A673 (cell line): ENCODE results near the gene TMUB2. TPM values are rescaled to one million over a fixed set of nuclear protein-coding genes. Genes with fewer than 3 reads are reported as not detected.
"Not testable (repeated sequence)": the region's sequence is repeated elsewhere in the genome, so short reads cannot be mapped to it uniquely, and the experiment has no call there.

Source experiments
- Bru-seq: library from RNA; stranded (reverse); fragments of 400-500 nt; gene quantifications from one replicate; lab custom pipeline; 2021; lab: Mats Ljungman, UMichigan
- BruChase-seq, 2 experiments: library from RNA; stranded (reverse); fragments of 400-500 nt; gene quantifications; one replicate each; lab custom pipeline; 2021; lab: Mats Ljungman, UMichigan
- BruUV-seq: library from RNA; stranded (reverse); fragments of 400-500 nt; replicated peaks from 2 replicates; lab custom pipeline; 2021; lab: Mats Ljungman, UMichigan
- CTCF ChIA-PET: fragments of 300-600 bp; sonication (Branson Sonifier 250); formaldehyde crosslinking; loops from one replicate; lab custom pipeline; 2022; ENCODE audit warnings: antibody characterized with exemption; lab: Charles Lee
- POLR2A ChIA-PET: fragments of 300-600 bp; sonication (Branson Sonifier 250); formaldehyde crosslinking; loops from one replicate; lab custom pipeline; 2022; ENCODE audit warnings: antibody characterized with exemption; ENCODE audit not compliant: low non-redundant PET; lab: Charles Lee
- DNase-seq: peaks from one replicate; pipeline ENCODE4 v3.0.0-alpha.2; 2015; ENCODE audit warnings: low spot score
- H3K27ac ChIP-seq: fragments of 200-600 bp; sonication (generic); 2 replicates; pipeline ENCODE4 v1.5.1; 2016; ENCODE audit warnings: mixed run types, low read depth, mild to moderate bottlenecking, mixed read lengths, antibody characterized with exemption, low read length; ENCODE audit not compliant: poor library complexity, severe bottlenecking
- H3K27me3 ChIP-seq: fragments of 200-600 bp; sonication (generic); replicated peaks from 2 replicates; pipeline ENCODE4 v1.6.1; 2017; ENCODE audit warnings: mixed run types, low read depth, mild to moderate bottlenecking, mixed read lengths, antibody characterized with exemption, low read length; ENCODE audit not compliant: insufficient read depth, poor library complexity
- H3K36me3 ChIP-seq: fragments of 200-600 bp; sonication (generic); 2 replicates; pipeline ENCODE4 v1.6.1; 2016; ENCODE audit warnings: mixed run types, mild to moderate bottlenecking, mixed read lengths, antibody characterized with exemption, low read length; ENCODE audit not compliant: insufficient read depth, poor library complexity, severe bottlenecking
- H3K4me1 ChIP-seq: fragments of 200-600 bp; sonication (generic); 2 replicates; pipeline ENCODE4 v1.6.1; 2017; ENCODE audit warnings: mixed run types, mild to moderate bottlenecking, mixed read lengths, antibody characterized with exemption, low read length; ENCODE audit not compliant: insufficient read depth, poor library complexity, severe bottlenecking
- H3K4me3 ChIP-seq: fragments of 200-600 bp; sonication (generic); 2 replicates; pipeline ENCODE4 v1.5.1; 2016; ENCODE audit warnings: low read depth, mixed run types, mild to moderate bottlenecking, mixed read lengths, low read length; ENCODE audit not compliant: poor library complexity, severe bottlenecking
- H3K9me3 ChIP-seq: fragments of 200-600 bp; sonication (generic); 2 replicates; pipeline ENCODE4 v1.6.1; 2016; ENCODE audit warnings: mixed run types, low read depth, mild to moderate bottlenecking, mixed read lengths, antibody characterized with exemption, low read length; ENCODE audit not compliant: poor library complexity, severe bottlenecking
- EZH2 ChIP-seq: fragments of 200-600 bp; sonication (generic); IDR thresholded peaks from 2 replicates; pipeline ENCODE4 v1.6.1; 2017; ENCODE audit warnings: borderline replicate concordance, low read depth, mild to moderate bottlenecking, mixed read lengths, antibody characterized with exemption, low read length; ENCODE audit not compliant: poor library complexity, severe bottlenecking
- intact Hi-C: fragments of 100-400 bp; cut with micrococcal nuclease; formaldehyde crosslinking; loops from one replicate; pipeline ENCODE4 v1.10.0; 2022; ENCODE audit not compliant: unreplicated experiment
- long read RNA-seq: library from polyadenylated mRNA; stranded (forward); transcript quantifications from one replicate; pipeline ENCODE4 v2.0.0, GENCODE V29; 2022
- total RNA-seq: library from RNA; stranded (reverse); gene quantifications from 2 replicates; pipeline ENCODE4 v1.2.3, GENCODE V29; 2021
- TF ChIP-seq, protein P1 (sequence below): fragments of 300-800, 200-600 bp; sonication (generic); conservative IDR thresholded peaks from 2 replicates; pipeline ENCODE4 v1.5.1; 2017; ENCODE audit warnings: low read depth, mild to moderate bottlenecking, antibody characterized with exemption, low read length, moderate library complexity, mixed read lengths

Gene TMUB2
- total RNA-seq: 13.0 and 13.3 TPM in 2 replicates
- percentile 57 among the genes with signal in this experiment for Bru-seq, nascent RNA
- BruChase-seq, experiment 1, labeled RNA remaining after a 2-hour chase: percentile 67 among the genes with signal in this experiment
- BruChase-seq, experiment 2, labeled RNA remaining after a 6-hour chase: percentile 68 among the genes with signal in this experiment
- long read RNA-seq, partial matches to known transcripts: 5 of 31 reads
- long read RNA-seq, other reads (novel, unspliced or antisense): 16 of 31 reads

DNA sequence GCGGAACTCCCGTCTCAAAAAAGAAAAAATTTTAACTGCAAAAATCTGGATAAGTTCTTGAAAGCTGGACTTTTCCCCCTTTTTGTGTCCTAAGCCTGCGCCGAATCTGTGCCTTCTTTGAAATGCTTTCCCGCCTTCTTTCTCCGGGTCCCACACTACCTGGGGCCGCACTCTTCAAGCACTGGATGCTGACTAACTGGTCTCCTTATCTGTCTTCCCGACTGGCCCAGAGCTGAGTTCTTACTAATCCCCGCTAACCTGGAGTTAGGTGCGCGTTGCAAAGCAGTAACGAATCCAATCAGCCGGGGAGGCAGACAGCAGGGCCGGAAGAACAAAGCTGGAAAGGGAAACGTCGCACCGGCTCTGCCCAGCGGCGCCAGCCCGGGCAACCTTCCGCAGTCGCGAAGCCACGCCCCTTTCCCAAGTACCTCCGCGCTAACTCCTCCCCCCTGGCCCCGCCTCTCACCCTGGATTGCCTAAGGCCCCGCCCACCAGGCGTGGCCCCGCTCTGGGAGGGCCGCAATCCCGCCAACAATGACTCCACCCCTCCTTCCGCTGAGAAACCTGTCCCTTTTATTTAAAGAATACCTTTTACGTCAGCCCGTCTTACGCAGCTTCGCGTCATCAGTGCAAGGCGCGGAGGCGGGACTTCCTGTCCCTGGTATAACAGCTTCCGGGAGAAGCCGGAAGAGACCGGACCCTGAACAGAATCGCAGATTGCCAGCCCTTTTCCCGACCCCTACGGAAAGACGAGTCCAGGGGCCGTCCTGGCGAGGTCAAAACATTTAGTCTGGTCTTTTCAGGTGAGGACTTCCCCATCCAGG lies at the start of gene TMUB2:
TSS of gene TMUB2 (plus strand) at position 666 of the 824 bp plus-strand sequence. CDS start 737 bp downstream, outside the sequence.
- peak within 1 kb of the TSS; percentile 91 for H3K27ac ChIP-seq
- no peaks in the 10 kb centered on the region for H3K27me3 ChIP-seq
- ChIA-PET POLR2A (interaction anchor here (0.6 to 0.7 kb wide), 2 partner anchors 49 to 178 kb away, joined by 3 read pairs; no protein-coding TSS in a partner anchor), CTCF (interaction anchor here (0.5 to 0.7 kb wide), 3 partner anchors 81 to 471 kb away, joined by 4 to 6 read pairs (median 5); no protein-coding TSS in a partner anchor)
- H3K4me1 ChIP-seq: peaks cover 9% of the 10 kb centered on the region
- H3K9me3 ChIP-seq: no peaks in the 10 kb centered on the region
- peak; percentile 96 for DNase-seq
- no peaks in the 10 kb centered on the region for H3K36me3 ChIP-seq
- intact Hi-C loops: no loop called here
- BruUV-seq: TSS peak; percentile 65
- peak within 1 kb of the TSS; percentile 80 for H3K4me3 ChIP-seq
- TF ChIP-seq, protein P1, sequence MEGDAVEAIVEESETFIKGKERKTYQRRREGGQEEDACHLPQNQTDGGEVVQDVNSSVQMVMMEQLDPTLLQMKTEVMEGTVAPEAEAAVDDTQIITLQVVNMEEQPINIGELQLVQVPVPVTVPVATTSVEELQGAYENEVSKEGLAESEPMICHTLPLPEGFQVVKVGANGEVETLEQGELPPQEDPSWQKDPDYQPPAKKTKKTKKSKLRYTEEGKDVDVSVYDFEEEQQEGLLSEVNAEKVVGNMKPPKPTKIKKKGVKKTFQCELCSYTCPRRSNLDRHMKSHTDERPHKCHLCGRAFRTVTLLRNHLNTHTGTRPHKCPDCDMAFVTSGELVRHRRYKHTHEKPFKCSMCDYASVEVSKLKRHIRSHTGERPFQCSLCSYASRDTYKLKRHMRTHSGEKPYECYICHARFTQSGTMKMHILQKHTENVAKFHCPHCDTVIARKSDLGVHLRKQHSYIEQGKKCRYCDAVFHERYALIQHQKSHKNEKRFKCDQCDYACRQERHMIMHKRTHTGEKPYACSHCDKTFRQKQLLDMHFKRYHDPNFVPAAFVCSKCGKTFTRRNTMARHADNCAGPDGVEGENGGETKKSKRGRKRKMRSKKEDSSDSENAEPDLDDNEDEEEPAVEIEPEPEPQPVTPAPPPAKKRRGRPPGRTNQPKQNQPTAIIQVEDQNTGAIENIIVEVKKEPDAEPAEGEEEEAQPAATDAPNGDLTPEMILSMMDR: no peak
- no peak for TF ChIP-seq EZH2

DNA sequence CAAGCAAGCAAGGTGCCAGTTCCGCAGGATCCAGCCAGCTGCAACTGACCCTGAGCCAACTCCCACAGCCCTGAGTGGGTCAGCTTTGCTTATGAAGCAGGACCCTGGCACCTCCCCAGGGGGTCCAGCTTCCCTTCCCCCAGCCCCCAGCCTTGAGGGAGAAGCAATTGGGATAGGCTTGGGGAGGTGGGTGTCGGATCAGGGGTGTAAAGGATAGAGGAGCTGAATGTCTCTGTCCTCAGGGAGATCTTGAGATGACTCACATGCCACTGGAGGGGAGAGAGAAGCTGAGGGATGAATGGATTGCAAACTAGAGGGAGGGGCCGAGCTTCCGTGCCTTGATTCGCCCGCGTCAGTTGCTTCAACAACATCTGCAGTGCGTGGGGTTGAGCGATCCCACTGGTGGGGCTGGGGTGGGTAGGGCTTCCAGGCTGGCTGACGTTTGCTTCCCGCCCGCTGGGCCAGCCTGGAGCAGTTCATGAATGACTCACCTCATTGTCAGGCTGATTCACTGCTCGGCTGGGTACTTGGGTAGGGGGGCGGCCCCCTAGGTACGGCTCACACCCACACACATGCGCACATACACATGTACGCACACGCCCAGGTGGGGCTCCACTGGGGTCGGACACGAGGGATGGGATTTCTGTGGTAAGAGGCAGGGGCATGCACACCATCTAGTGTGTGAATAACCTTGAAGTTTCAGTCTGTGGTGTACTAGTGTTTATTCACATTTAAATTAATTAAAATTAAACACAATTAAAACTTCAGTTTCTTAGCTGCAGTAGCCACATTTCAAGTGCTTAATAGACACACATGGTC lies 48.7 kb upstream of the TMUB2 start:
- Histone ChIP-seq H3K27ac (peak overlapping the region; percentile 86), H3K4me1 (peaks cover 8% of the 10 kb centered on the region), H3K4me3 (peak overlapping the region; percentile 15), H3K27me3 (no peaks in the 10 kb centered on the region), H3K36me3 (no peaks in the 10 kb centered on the region), H3K9me3 (no peaks in the 10 kb centered on the region)
- intact Hi-C loops: no loop called here
- BruUV-seq: no TSS peak
- peak; percentile 95 for DNase-seq
- TF ChIP-seq, protein P1: no peak
- TF ChIP-seq EZH2: no peak
- POLR2A ChIA-PET: interaction anchor here (0.6 kb wide), 1 partner anchor 49 kb away, joined by 3 read pairs; the partner anchor contains the start of gene TMUB2
- CTCF ChIA-PET: interaction anchor here (0.6 to 0.8 kb wide), 4 partner anchors 15 to 292 kb away, joined by 3 to 4 read pairs (median 3); partner anchors contain the start of gene HDAC5

DNA sequence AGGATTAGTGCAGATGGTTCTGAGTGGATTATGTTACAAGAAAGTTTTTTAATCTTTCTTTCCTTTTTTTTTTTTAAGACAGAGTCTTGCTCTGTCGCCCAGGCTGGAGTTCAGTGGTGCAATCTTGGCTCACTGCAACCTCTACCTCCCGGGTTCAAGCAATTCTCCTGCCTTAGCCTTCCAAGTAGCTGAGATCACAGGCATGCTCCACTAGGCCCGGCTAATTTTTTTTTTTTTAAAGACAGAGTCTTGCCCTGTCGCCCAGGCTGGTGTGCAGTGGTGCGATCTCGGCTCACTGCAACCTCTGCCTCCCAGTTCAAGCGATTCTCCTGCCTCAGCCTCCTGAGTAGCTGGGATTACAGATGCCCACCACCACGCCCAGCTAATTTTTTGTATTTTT lies 42.9 kb upstream of the TMUB2 start:
- H3K36me3 ChIP-seq, H3K4me1 ChIP-seq, DNase-seq, H3K27me3 ChIP-seq, H3K9me3 ChIP-seq, BruUV-seq, H3K4me3 ChIP-seq, intact Hi-C loops, POLR2A ChIA-PET, H3K27ac ChIP-seq: not testable (repeated sequence)
- CTCF ChIA-PET: interaction anchor here (0.6 to 0.7 kb wide), 2 partner anchors 234 to 736 kb away, joined by 4 to 6 read pairs; no protein-coding TSS in a partner anchor
